ENCODE data around the gene FLVCR1. TPM values are rescaled to one million over a fixed set of nuclear protein-coding genes. Genes with fewer than 3 reads are reported as not detected.
"Not testable (repeated sequence)": the region's sequence is repeated elsewhere in the genome, so short reads cannot be mapped to it uniquely, and the experiment has no call there.

Gene FLVCR1
- total RNA-seq, 1 donor = 5.4 TPM

GRCh38 chr1:212902054-212902453, 44.0 kb downstream of the FLVCR1 start:
- H2AFZ ChIP-seq (ENCODE audit: low read length) = no peak overlapping the region
- DNase-seq (ENCODE audit: insufficient read length, low spot score, missing footprints) = no peak

DNA sequence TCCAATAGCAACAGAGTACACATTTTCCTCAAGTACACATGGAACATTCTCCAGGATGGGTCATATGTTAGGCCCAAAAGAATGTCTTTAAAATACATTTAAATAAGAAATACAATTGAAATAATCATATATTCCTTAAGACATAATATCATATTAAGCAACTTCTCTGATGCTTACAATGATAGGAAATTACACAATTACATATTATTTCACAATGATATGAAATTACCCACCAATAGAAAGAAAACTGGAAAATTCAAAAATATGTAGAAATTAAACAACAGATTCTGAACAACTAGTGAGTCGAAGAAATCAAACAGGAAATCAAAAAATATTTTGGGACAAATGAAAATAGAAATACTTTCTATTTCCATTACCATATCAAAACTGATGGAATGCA, 45.6 kb downstream of the FLVCR1 start:
- peaks cover 3% of the 10 kb centered on the region for H3K27me3 ChIP-seq (ENCODE audit: insufficient read depth, low read length)
- no peak for DNase-seq (ENCODE audit: insufficient read length, low spot score, missing footprints)
- H2AFZ ChIP-seq (ENCODE audit: low read length) = no peak overlapping the region
- no peaks in the 10 kb centered on the region for H3K79me2 ChIP-seq (ENCODE audit: insufficient read depth, low read length)
- no peak overlapping the region for H3K4me2 ChIP-seq (ENCODE audit: insufficient read depth, low read length)
- H3K27ac ChIP-seq (ENCODE audit: low read depth, low read length) = no peak overlapping the region
- no peaks in the 10 kb centered on the region for H3K9me3 ChIP-seq (ENCODE audit: low read depth, low read length)
- peaks cover 7% of the 10 kb centered on the region for H3K36me3 ChIP-seq (ENCODE audit: insufficient read depth, low read length)
- H3K4me3 ChIP-seq (ENCODE audit: insufficient read depth, low read length) = no peak overlapping the region
- no peaks in the 10 kb centered on the region for H4K20me1 ChIP-seq (ENCODE audit: insufficient read depth, low read length)
- no peaks in the 10 kb centered on the region for H3K4me1 ChIP-seq (ENCODE audit: insufficient read depth, low read length)
- TF ChIP-seq, protein P1, sequence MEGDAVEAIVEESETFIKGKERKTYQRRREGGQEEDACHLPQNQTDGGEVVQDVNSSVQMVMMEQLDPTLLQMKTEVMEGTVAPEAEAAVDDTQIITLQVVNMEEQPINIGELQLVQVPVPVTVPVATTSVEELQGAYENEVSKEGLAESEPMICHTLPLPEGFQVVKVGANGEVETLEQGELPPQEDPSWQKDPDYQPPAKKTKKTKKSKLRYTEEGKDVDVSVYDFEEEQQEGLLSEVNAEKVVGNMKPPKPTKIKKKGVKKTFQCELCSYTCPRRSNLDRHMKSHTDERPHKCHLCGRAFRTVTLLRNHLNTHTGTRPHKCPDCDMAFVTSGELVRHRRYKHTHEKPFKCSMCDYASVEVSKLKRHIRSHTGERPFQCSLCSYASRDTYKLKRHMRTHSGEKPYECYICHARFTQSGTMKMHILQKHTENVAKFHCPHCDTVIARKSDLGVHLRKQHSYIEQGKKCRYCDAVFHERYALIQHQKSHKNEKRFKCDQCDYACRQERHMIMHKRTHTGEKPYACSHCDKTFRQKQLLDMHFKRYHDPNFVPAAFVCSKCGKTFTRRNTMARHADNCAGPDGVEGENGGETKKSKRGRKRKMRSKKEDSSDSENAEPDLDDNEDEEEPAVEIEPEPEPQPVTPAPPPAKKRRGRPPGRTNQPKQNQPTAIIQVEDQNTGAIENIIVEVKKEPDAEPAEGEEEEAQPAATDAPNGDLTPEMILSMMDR (IDR thresholded peaks at IDR 0.05; ENCODE audit: extremely low read depth, low read depth, low read length) = no peak

More at GRCh38 chr1:212902054-212902453, 44.0 kb downstream of the FLVCR1 start:
- Histone ChIP-seq H3K27ac (ENCODE audit: low read depth, low read length) (no peak overlapping the region), H3K4me1 (ENCODE audit: insufficient read depth, low read length) (no peaks in the 10 kb centered on the region), H3K4me3 (ENCODE audit: insufficient read depth, low read length) (no peak overlapping the region), H4K20me1 (ENCODE audit: insufficient read depth, low read length) (no peaks in the 10 kb centered on the region), H3K36me3 (ENCODE audit: insufficient read depth, low read length) (peaks cover 7% of the 10 kb centered on the region), H3K4me2 (ENCODE audit: insufficient read depth, low read length) (no peak overlapping the region), H3K9me3 (ENCODE audit: low read depth, low read length) (no peaks in the 10 kb centered on the region), H3K27me3 (ENCODE audit: insufficient read depth, low read length) (peaks cover under 1% of the 10 kb centered on the region), H3K79me2 (ENCODE audit: insufficient read depth, low read length) (no peaks in the 10 kb centered on the region)
- TF ChIP-seq, protein P1 (IDR thresholded peaks at IDR 0.05; ENCODE audit: extremely low read depth, low read depth, low read length) = no peak

- H3K9me3 ChIP-seq (ENCODE audit: low read depth, low read length); H3K79me2 ChIP-seq (ENCODE audit: insufficient read depth, low read length); H3K27ac ChIP-seq (ENCODE audit: low read depth, low read length); H3K4me3 ChIP-seq (ENCODE audit: insufficient read depth, low read length); DNase-seq (ENCODE audit: insufficient read length, low spot score, missing footprints); H3K36me3 ChIP-seq (ENCODE audit: insufficient read depth, low read length); H4K20me1 ChIP-seq (ENCODE audit: insufficient read depth, low read length); H3K27me3 ChIP-seq (ENCODE audit: insufficient read depth, low read length); H3K4me2 ChIP-seq (ENCODE audit: insufficient read depth, low read length); H2AFZ ChIP-seq (ENCODE audit: low read length); H3K4me1 ChIP-seq (ENCODE audit: insufficient read depth, low read length): not testable (repeated sequence)
These were observed 50.0 kb downstream of the FLVCR1 start for GRCh38 chr1:212908071-212908470.

GRCh38 chr1:212908971-212909370, 50.9 kb downstream of the FLVCR1 start:
- no peak overlapping the region for H3K27ac ChIP-seq (ENCODE audit: low read depth, low read length)
- no peak overlapping the region for H2AFZ ChIP-seq (ENCODE audit: low read length)
- no peaks in the 10 kb centered on the region for H3K36me3 ChIP-seq (ENCODE audit: insufficient read depth, low read length)
- H3K4me2 ChIP-seq (ENCODE audit: insufficient read depth, low read length) = no peak overlapping the region
- no peaks in the 10 kb centered on the region for H3K79me2 ChIP-seq (ENCODE audit: insufficient read depth, low read length)
- H3K4me3 ChIP-seq (ENCODE audit: insufficient read depth, low read length) = no peak overlapping the region
- no peaks in the 10 kb centered on the region for H4K20me1 ChIP-seq (ENCODE audit: insufficient read depth, low read length)
- DNase-seq (ENCODE audit: insufficient read length, low spot score, missing footprints) = no peak
- TF ChIP-seq, protein P1 (IDR thresholded peaks at IDR 0.05; ENCODE audit: extremely low read depth, low read depth, low read length) = no peak
- H3K9me3 ChIP-seq (ENCODE audit: low read depth, low read length) = no peaks in the 10 kb centered on the region
- no peaks in the 10 kb centered on the region for H3K4me1 ChIP-seq (ENCODE audit: insufficient read depth, low read length)
- H3K27me3 ChIP-seq (ENCODE audit: insufficient read depth, low read length) = peaks cover 3% of the 10 kb centered on the region

Data from osteoblast (primary cell).